Measurements from ENCODE around the gene INSC. TPM values are rescaled to one million over a fixed set of nuclear protein-coding genes. Genes with fewer than 3 reads are reported as not detected.

INSC gene
- total and polyA plus RNA-seq, 2 experiments from 2014 or later: 0.97 to 1.5 TPM

- DNase-seq (ENCODE audit: low spot score): peak; percentile 55
Measured at GRCh38 chr11:15258433-15259165, 143.9 kb downstream of the INSC start.

More at GRCh38 chr11:15258433-15259165, 143.9 kb downstream of the INSC start:
- Histone ChIP-seq H3K79me2 (replicated peaks; ENCODE audit: insufficient read depth) (no peaks in the 10 kb centered on the region), H3K4me2 (no peak overlapping the region), H3K4me3 (no peak overlapping the region), H2AFZ (peak overlapping the region; percentile 28; the same call in 1 of the 2 replicates), H3K27me3 (ENCODE audit: insufficient read depth) (no peaks in the 10 kb centered on the region), H3K36me3 (ENCODE audit: insufficient read depth) (no peaks in the 10 kb centered on the region), H3K27ac (ENCODE audit: low read depth) (no peak overlapping the region), H3K4me1 (ENCODE audit: insufficient read depth) (0 out of 2 replicates have a peak, but pooled peaks cover 19% of the 10 kb centered on the region), H3K9me2 (ENCODE audit: insufficient read depth) (no peaks in the 10 kb centered on the region), H3F3A (replicated peaks; ENCODE audit: low read depth) (no peaks in the 10 kb centered on the region), H4K20me1 (replicated peaks; ENCODE audit: insufficient read depth) (no peaks in the 10 kb centered on the region)
- TF ChIP-seq ZNF114 (CRISPR knock-in tag; IDR thresholded peaks at IDR 0.05): no peak
- no peak for TF ChIP-seq JUNB (IDR thresholded peaks at IDR 0.05; ENCODE audit: unreplicated experiment)
- TF ChIP-seq, protein P1, sequence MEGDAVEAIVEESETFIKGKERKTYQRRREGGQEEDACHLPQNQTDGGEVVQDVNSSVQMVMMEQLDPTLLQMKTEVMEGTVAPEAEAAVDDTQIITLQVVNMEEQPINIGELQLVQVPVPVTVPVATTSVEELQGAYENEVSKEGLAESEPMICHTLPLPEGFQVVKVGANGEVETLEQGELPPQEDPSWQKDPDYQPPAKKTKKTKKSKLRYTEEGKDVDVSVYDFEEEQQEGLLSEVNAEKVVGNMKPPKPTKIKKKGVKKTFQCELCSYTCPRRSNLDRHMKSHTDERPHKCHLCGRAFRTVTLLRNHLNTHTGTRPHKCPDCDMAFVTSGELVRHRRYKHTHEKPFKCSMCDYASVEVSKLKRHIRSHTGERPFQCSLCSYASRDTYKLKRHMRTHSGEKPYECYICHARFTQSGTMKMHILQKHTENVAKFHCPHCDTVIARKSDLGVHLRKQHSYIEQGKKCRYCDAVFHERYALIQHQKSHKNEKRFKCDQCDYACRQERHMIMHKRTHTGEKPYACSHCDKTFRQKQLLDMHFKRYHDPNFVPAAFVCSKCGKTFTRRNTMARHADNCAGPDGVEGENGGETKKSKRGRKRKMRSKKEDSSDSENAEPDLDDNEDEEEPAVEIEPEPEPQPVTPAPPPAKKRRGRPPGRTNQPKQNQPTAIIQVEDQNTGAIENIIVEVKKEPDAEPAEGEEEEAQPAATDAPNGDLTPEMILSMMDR (conservative IDR thresholded peaks at IDR 0.05; ENCODE audit: low read depth in 2 of 2): no peak; a peak in 1 of 4 replicates
- TF ChIP-seq STAT1 (IDR thresholded peaks at IDR 0.05; ENCODE audit: unreplicated experiment): no peak
- no peak for TF ChIP-seq CREB1 (CRISPR knock-in tag; IDR thresholded peaks at IDR 0.05; ENCODE audit: low read depth)
- TF ChIP-seq POLR2AphosphoS5 (IDR thresholded peaks at IDR 0.05; ENCODE audit: low read depth): no peak
- TF ChIP-seq EZH2 (IDR thresholded peaks at IDR 0.05; ENCODE audit: low read depth, unreplicated experiment): no peak
- no peak for TF ChIP-seq ZNF462 (CRISPR knock-in tag; IDR thresholded peaks at IDR 0.05)
- TF ChIP-seq ZNF331 (CRISPR knock-in tag; IDR thresholded peaks at IDR 0.05; ENCODE audit: low read depth): no peak
- Mint-ChIP-seq H3K36me3 (ENCODE audit: low read depth) (no peaks in the 10 kb centered on the region), H3K27me3 (ENCODE audit: insufficient read depth, low read depth, poor library complexity) (no peaks in the 10 kb centered on the region), H3K4me3 (no peak overlapping the region), H3K27ac (no peak overlapping the region), H3K9me3 (no peaks in the 10 kb centered on the region), H3K4me1 (peaks cover 14% of the 10 kb centered on the region; the same call in 2 of the 3 replicates)
- ATAC-seq: peak; percentile 64

All from GM23338 (cell line).